Upper lobe of left lung (tissue), 4 donors: ENCODE results near the gene RTP3.

ENCODE experiments used
- POLR2AphosphoS5 ChIP-seq, 2 donors: sonication (generic); formaldehyde crosslinking; IDR thresholded peaks; one replicate each; pipeline ENCODE4 v1.5.1; 2017; ENCODE audit warnings: antibody characterized with exemption in 2 of 2
- TF ChIP-seq, protein P1 (sequence below), 6 experiments: fragments of 450-650 bp in 4 of 6; fragments of 200-600 bp in 2 of 6; sonication (generic) in 2 of 6; IDR thresholded peaks; one replicate each; pipeline ENCODE4 v1.5.1; 2016 to 2019; ENCODE audit warnings: antibody characterized with exemption in 6 of 6

DNA sequence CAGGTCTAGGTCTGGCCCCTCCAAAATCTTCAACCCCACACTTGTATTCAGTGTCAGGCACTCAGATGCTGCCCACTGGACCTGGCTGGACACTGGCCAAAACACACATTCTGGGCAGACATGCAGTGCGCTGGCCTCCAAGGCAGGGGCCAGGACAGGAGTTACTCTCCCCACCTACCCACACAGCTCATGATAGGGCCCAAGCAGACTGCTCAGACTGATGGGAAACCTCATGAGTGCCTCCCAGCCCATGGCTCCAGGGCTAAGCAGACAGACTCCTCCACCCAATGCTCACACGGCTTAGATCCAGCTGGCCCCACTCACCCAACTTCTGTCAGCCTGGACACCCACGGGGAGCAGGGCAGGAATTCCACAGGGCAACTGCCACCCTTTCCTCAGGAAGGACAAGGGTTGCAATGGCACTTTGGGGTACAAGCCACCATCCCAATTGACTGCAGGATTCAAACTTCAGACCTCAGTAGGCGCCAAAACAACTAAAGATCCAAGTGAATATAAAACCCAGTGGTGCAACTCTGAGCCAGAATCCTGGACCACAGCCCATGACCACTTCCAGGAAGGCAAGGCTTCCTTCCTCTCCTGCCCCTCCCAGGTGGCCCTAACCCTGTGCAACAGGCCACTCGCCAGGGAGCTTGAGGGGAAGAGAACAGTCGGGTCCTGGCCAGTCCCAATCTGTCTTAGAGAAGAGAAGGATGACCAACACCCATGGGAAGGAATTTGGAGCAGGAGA is 34.5 kb upstream of the RTP3 start:
- TF ChIP-seq, protein P1, sequence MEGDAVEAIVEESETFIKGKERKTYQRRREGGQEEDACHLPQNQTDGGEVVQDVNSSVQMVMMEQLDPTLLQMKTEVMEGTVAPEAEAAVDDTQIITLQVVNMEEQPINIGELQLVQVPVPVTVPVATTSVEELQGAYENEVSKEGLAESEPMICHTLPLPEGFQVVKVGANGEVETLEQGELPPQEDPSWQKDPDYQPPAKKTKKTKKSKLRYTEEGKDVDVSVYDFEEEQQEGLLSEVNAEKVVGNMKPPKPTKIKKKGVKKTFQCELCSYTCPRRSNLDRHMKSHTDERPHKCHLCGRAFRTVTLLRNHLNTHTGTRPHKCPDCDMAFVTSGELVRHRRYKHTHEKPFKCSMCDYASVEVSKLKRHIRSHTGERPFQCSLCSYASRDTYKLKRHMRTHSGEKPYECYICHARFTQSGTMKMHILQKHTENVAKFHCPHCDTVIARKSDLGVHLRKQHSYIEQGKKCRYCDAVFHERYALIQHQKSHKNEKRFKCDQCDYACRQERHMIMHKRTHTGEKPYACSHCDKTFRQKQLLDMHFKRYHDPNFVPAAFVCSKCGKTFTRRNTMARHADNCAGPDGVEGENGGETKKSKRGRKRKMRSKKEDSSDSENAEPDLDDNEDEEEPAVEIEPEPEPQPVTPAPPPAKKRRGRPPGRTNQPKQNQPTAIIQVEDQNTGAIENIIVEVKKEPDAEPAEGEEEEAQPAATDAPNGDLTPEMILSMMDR (IDR thresholded peaks at IDR 0.05): no peak
- no peak for TF ChIP-seq POLR2AphosphoS5 (IDR thresholded peaks at IDR 0.05)
